GM23338 (cell line): Measurements from ENCODE around the gene C2orf15. TPM values are rescaled to one million over a fixed set of nuclear protein-coding genes. Genes with fewer than 3 reads are reported as not detected.

Experiments
- ATAC-seq: fragments of 200-7000 bp; cut with Tn5 transposase; 3 replicates; pipeline ENCODE4 v1.9.1; 2020
- DNase-seq: peaks from one replicate; pipeline ENCODE4 v3.0.0-alpha.2; 2015; ENCODE audit warnings: low spot score
- H2AFZ ChIP-seq: fragments of 200-600 bp; sonication (generic); 2 replicates; pipeline ENCODE4 v1.8.0; 2016; ENCODE audit warnings: antibody characterized with exemption, mild to moderate bottlenecking, moderate library complexity
- H3F3A ChIP-seq: fragments of 200-600 bp; sonication (generic); replicated peaks from 2 replicates; pipeline ENCODE4 v1.8.0; 2017; ENCODE audit warnings: antibody characterized with exemption, mixed run types, low read depth
- H3K27ac ChIP-seq: fragments of 200-600 bp; sonication (generic); 2 replicates; pipeline ENCODE4 v1.6.1; 2016; ENCODE audit warnings: low read depth
- H3K27me3 ChIP-seq: fragments of 200-600 bp; sonication (generic); 2 replicates; pipeline ENCODE4 v1.8.0; 2016; ENCODE audit warnings: mild to moderate bottlenecking, mixed run types, moderate library complexity; ENCODE audit not compliant: insufficient read depth
- H3K36me3 ChIP-seq: fragments of 200-600 bp; sonication (generic); 2 replicates; pipeline ENCODE4 v1.8.0; 2016; ENCODE audit warnings: mild to moderate bottlenecking; ENCODE audit not compliant: insufficient read depth
- H3K4me1 ChIP-seq: fragments of 200-600 bp; sonication (generic); 2 replicates; pipeline ENCODE4 v1.8.0; 2016; ENCODE audit warnings: mild to moderate bottlenecking, moderate library complexity; ENCODE audit not compliant: insufficient read depth
- H3K4me2 ChIP-seq: fragments of 200-600 bp; sonication (generic); 2 replicates; pipeline ENCODE4 v1.7.1; 2017; ENCODE audit warnings: mixed run types
- H3K4me3 ChIP-seq: fragments of 200-600 bp; sonication (generic); 2 replicates; pipeline ENCODE4 v1.6.1; 2016; ENCODE audit warnings: mixed run types
- H3K79me2 ChIP-seq: fragments of 200-600 bp; sonication (generic); replicated peaks from 2 replicates; pipeline ENCODE4 v1.8.0; 2017; ENCODE audit warnings: mild to moderate bottlenecking; ENCODE audit not compliant: insufficient read depth
- H3K9me2 ChIP-seq: fragments of 200-600 bp; sonication (generic); 2 replicates; pipeline ENCODE4 v1.8.0; 2017; ENCODE audit not compliant: insufficient read depth
- H4K20me1 ChIP-seq: fragments of 200-600 bp; sonication (generic); replicated peaks from 2 replicates; pipeline ENCODE4 v1.8.0; 2017; ENCODE audit warnings: mild to moderate bottlenecking; ENCODE audit not compliant: insufficient read depth
- H3K27ac Mint-ChIP-seq: 2 replicates; pipeline ENCODE4 v1.8.0; 2020; ENCODE audit warnings: inconsistent platforms, mild to moderate bottlenecking, moderate library complexity, mixed read lengths
- H3K27me3 Mint-ChIP-seq: 3 replicates; pipeline ENCODE4 v1.8.0; 2022; ENCODE audit warnings: low read depth, mild to moderate bottlenecking, moderate library complexity, mixed read lengths, inconsistent platforms; ENCODE audit not compliant: insufficient read depth, poor library complexity
- H3K36me3 Mint-ChIP-seq: 3 replicates; pipeline ENCODE4 v1.8.0; 2021; ENCODE audit warnings: low read depth, mild to moderate bottlenecking, inconsistent platforms, moderate library complexity, mixed read lengths
- H3K4me1 Mint-ChIP-seq: 3 replicates; pipeline ENCODE4 v1.8.0; 2020; ENCODE audit warnings: mild to moderate bottlenecking, inconsistent platforms, mixed read lengths
- H3K4me3 Mint-ChIP-seq: 3 replicates; pipeline ENCODE4 v1.8.0; 2021; ENCODE audit warnings: moderate library complexity, mild to moderate bottlenecking, inconsistent platforms, mixed read lengths
- H3K9me3 Mint-ChIP-seq: 3 replicates; pipeline ENCODE4 v1.8.0; 2020; ENCODE audit warnings: moderate library complexity, mild to moderate bottlenecking, inconsistent platforms, mixed read lengths
- CREB1 ChIP-seq: fragments of 250-450 bp; sonication (Bioruptor Pico); IDR thresholded peaks from 2 replicates; pipeline ENCODE4 v1.5.0; 2020; ENCODE audit warnings: low read depth, mild to moderate bottlenecking, moderate library complexity
- CTCF ChIP-seq, 2 experiments: fragments of 200-600 bp in 1 of 2; sonication (generic) in 1 of 2; conservative IDR thresholded peaks; 2 replicates each; pipeline versions ENCODE4 v1.5.1 to v1.6.1; 2016 to 2017; ENCODE audit warnings: antibody characterized with exemption in 2 of 2, low read depth in 2 of 2, mild to moderate bottlenecking in 2 of 2, moderate library complexity in 1 of 2
- ETS1 ChIP-seq: IDR thresholded peaks from 2 replicates; pipeline ENCODE4 v1.6.1; 2016; ENCODE audit warnings: antibody characterized with exemption
- EZH2 ChIP-seq: fragments of 200-600 bp; sonication (generic); IDR thresholded peaks from one replicate; pipeline ENCODE4 v1.8.0; 2017; ENCODE audit warnings: antibody characterized with exemption, mild to moderate bottlenecking, low read depth; ENCODE audit not compliant: unreplicated experiment
- EZH2phosphoT487 ChIP-seq: fragments of 200-600 bp; sonication (generic); IDR thresholded peaks from one replicate; pipeline ENCODE4 v1.8.1; 2018; ENCODE audit warnings: antibody characterized with exemption; ENCODE audit not compliant: unreplicated experiment
- JUNB ChIP-seq: IDR thresholded peaks from one replicate; pipeline ENCODE4 v1.6.1; 2016; ENCODE audit warnings: antibody characterized with exemption; ENCODE audit not compliant: unreplicated experiment
- NANOG ChIP-seq: IDR thresholded peaks from 2 replicates; pipeline ENCODE4 v1.6.1; 2016; ENCODE audit warnings: antibody characterized with exemption, borderline replicate concordance
- POLR2AphosphoS5 ChIP-seq: IDR thresholded peaks from 2 replicates; pipeline ENCODE4 v1.6.1; 2016; ENCODE audit warnings: antibody characterized with exemption, low read depth
- REST ChIP-seq: IDR thresholded peaks from one replicate; pipeline ENCODE4 v1.6.1; 2018; ENCODE audit warnings: antibody characterized with exemption; ENCODE audit not compliant: unreplicated experiment
- STAT1 ChIP-seq: IDR thresholded peaks from one replicate; pipeline ENCODE4 v1.6.1; 2016; ENCODE audit warnings: antibody characterized with exemption; ENCODE audit not compliant: unreplicated experiment
- ZNF114 ChIP-seq: fragments of 250-450 bp; sonication (Bioruptor Pico); IDR thresholded peaks from 2 replicates; pipeline ENCODE4 v1.5.0; 2020; ENCODE audit warnings: mild to moderate bottlenecking, moderate library complexity
- ZNF331 ChIP-seq: fragments of 250-450 bp; sonication (Bioruptor Pico); IDR thresholded peaks from 2 replicates; pipeline ENCODE4 v1.5.0; 2020; ENCODE audit warnings: low read depth, mild to moderate bottlenecking, moderate library complexity
- ZNF462 ChIP-seq: fragments of 250-450 bp; sonication (Bioruptor Pico); IDR thresholded peaks from 2 replicates; pipeline ENCODE4 v1.5.0; 2020; ENCODE audit warnings: mild to moderate bottlenecking, moderate library complexity
- polyA plus RNA-seq: library from polyadenylated mRNA; unstranded; fragments of >200 nt; fragmentation: Nextera tagmentation; extraction: Ambion mirVana; gene quantifications from 2 replicates; pipeline ENCODE4 v1.2.1, GENCODE V29; 2016
- total RNA-seq: library from RNA; depleted of rRNA; stranded (reverse); fragments of >200 nt; shearing (Covaris generic); gene quantifications from 2 replicates; pipeline ENCODE4 v1.2.3, GENCODE V29; 2014

Gene C2orf15
- total and polyA plus RNA-seq, 2 experiments from 2014 or later: 7.9 to 8.4 TPM

- DNase-seq (no peak), ATAC-seq (no peak)
- H3K36me3 ChIP-seq: no peaks in the 10 kb centered on the region
- Mint-ChIP-seq H3K4me3 (no peak overlapping the region), H3K27ac (no peak overlapping the region), H3K36me3 (no peaks in the 10 kb centered on the region), H3K4me1 (no peaks in the 10 kb centered on the region), H3K9me3 (no peaks in the 10 kb centered on the region), H3K27me3 (no peaks in the 10 kb centered on the region)
- no peak overlapping the region for H3K27ac ChIP-seq
- H3K4me2 ChIP-seq: no peak overlapping the region
- H3K4me1 ChIP-seq: no peaks in the 10 kb centered on the region
- no peaks in the 10 kb centered on the region for H3F3A ChIP-seq
- H3K4me3 ChIP-seq: no peak overlapping the region
- no peaks in the 10 kb centered on the region for H4K20me1 ChIP-seq
- H3K79me2 ChIP-seq: no peaks in the 10 kb centered on the region
- H3K27me3 ChIP-seq: no peaks in the 10 kb centered on the region
- TF ChIP-seq POLR2AphosphoS5: no peak
- TF ChIP-seq ZNF114 (CRISPR knock-in tag): no peak
- TF ChIP-seq ETS1: no peak
- no peak for TF ChIP-seq EZH2
- TF ChIP-seq STAT1: no peak
- no peak for TF ChIP-seq NANOG
- TF ChIP-seq CREB1 (CRISPR knock-in tag): no peak
- no peak for TF ChIP-seq ZNF462 (CRISPR knock-in tag)
- TF ChIP-seq ZNF331 (CRISPR knock-in tag): no peak
- no peak for TF ChIP-seq REST
- TF ChIP-seq EZH2phosphoT487: no peak
- TF ChIP-seq CTCF (conservative IDR thresholded peaks at IDR 0.05; ENCODE audit: low read depth in 2 of 2): no peak
- TF ChIP-seq JUNB: no peak
- H2AFZ ChIP-seq: no peak overlapping the region
- no peaks in the 10 kb centered on the region for H3K9me2 ChIP-seq
These were observed 34.6 kb upstream of the C2orf15 start for GRCh38 chr2:99106913-99107312.
